Stimulated activated naive CD4-positive, alpha-beta T cell (primary cell): ENCODE data around the gene UMODL1.

ENCODE experiments used
- DNase-seq, 6 experiments: peaks; one replicate each; lab custom pipeline; 2025; lab: John Stamatoyannopoulos, UW

Gene UMODL1

GRCh38 chr21:42096566-42096965 is 25.4 kb downstream of the UMODL1 start:
- DNase-seq = no peak

GRCh38 chr21:42097274-42097673 is 26.2 kb downstream of the UMODL1 start:
- DNase-seq = no peak

- DNase-seq = no peak
Measured at GRCh38 chr21:42097860-42098454, 26.8 kb downstream of the UMODL1 start.

GRCh38 chr21:42098957-42099505 is 27.9 kb downstream of the UMODL1 start:
- no peak for DNase-seq

GRCh38 chr21:42101246-42101645 is 30.1 kb downstream of the UMODL1 start:
- no peak for DNase-seq

GRCh38 chr21:42102076-42102475 is 31.0 kb downstream of the UMODL1 start:
- DNase-seq = no peak

GRCh38 chr21:42102526-42102925 is 31.4 kb downstream of the UMODL1 start:
- DNase-seq = no peak

- no peak for DNase-seq
Measured at GRCh38 chr21:42102991-42103390, 31.9 kb downstream of the UMODL1 start.

GRCh38 chr21:42103843-42104242 is 32.7 kb downstream of the UMODL1 start:
- no peak for DNase-seq

GRCh38 chr21:42105476-42106315 is 34.6 kb downstream of the UMODL1 start:
- DNase-seq = no peak

- DNase-seq = no peak
Measured at GRCh38 chr21:42106425-42106824, 35.3 kb downstream of the UMODL1 start.

- DNase-seq = no peak
Measured at GRCh38 chr21:42107177-42107880, 36.2 kb downstream of the UMODL1 start.

GRCh38 chr21:42107881-42108553 is 36.9 kb downstream of the UMODL1 start:
- peak; percentile 41 to 76 (median 51) for DNase-seq

GRCh38 chr21:42108554-42109340 is 37.6 kb downstream of the UMODL1 start:
- DNase-seq = peak in 1 of 6 experiments; percentile 39

- no peak for DNase-seq
Measured at GRCh38 chr21:42109473-42109872, 38.4 kb downstream of the UMODL1 start.

GRCh38 chr21:42109873-42110525 is 38.9 kb downstream of the UMODL1 start:
- DNase-seq = no peak

GRCh38 chr21:42110691-42111469 is 39.8 kb downstream of the UMODL1 start:
- no peak for DNase-seq

GRCh38 chr21:42111470-42111743 is 40.3 kb downstream of the UMODL1 start:
- DNase-seq = no peak

GRCh38 chr21:42111811-42112210 is 40.7 kb downstream of the UMODL1 start:
- DNase-seq = no peak

- no peak for DNase-seq
Measured at GRCh38 chr21:42112238-42112637, 41.1 kb downstream of the UMODL1 start.
